ENCODE measurements around the gene BRWD1. TPM values are rescaled to one million over a fixed set of nuclear protein-coding genes. Genes with fewer than 3 reads are reported as not detected.

Gene BRWD1
- total RNA-seq, 1 donor from 2014 or later = 39.0 TPM

DNA sequence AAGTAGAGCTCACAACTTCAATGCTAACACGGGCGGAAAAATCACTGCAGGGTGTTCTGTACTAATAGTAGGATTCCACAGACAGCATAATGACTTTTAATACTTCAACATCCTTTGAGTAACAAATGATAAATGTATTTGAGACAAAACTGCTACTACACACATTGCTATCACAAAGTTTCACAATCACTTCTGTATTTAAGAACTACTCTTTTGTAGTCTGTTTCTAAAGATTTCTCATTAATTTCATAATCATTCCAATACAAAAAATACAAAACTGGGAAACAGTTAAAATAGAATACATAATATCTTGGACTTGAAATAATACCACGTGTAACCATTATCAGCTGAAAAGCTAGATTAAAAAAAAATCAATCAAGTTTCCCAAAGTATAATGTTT is 32.8 kb upstream of the BRWD1 start:
- no peak for DNase-seq
- Histone ChIP-seq H3K36me3 (peaks cover 28% of the 10 kb centered on the region), H3K4me3 (no peak overlapping the region), H3K27me3 (ENCODE audit: low read depth) (no peaks in the 10 kb centered on the region), H3K4me1 (peaks cover 22% of the 10 kb centered on the region), H3K27ac (no peak overlapping the region), H3K9me3 (no peaks in the 10 kb centered on the region)
- intact Hi-C loops (cut with DNase I) = no loop called here
- TF ChIP-seq, protein P1, sequence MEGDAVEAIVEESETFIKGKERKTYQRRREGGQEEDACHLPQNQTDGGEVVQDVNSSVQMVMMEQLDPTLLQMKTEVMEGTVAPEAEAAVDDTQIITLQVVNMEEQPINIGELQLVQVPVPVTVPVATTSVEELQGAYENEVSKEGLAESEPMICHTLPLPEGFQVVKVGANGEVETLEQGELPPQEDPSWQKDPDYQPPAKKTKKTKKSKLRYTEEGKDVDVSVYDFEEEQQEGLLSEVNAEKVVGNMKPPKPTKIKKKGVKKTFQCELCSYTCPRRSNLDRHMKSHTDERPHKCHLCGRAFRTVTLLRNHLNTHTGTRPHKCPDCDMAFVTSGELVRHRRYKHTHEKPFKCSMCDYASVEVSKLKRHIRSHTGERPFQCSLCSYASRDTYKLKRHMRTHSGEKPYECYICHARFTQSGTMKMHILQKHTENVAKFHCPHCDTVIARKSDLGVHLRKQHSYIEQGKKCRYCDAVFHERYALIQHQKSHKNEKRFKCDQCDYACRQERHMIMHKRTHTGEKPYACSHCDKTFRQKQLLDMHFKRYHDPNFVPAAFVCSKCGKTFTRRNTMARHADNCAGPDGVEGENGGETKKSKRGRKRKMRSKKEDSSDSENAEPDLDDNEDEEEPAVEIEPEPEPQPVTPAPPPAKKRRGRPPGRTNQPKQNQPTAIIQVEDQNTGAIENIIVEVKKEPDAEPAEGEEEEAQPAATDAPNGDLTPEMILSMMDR (IDR thresholded peaks at IDR 0.05) = no peak
- no peak for ATAC-seq

DNA sequence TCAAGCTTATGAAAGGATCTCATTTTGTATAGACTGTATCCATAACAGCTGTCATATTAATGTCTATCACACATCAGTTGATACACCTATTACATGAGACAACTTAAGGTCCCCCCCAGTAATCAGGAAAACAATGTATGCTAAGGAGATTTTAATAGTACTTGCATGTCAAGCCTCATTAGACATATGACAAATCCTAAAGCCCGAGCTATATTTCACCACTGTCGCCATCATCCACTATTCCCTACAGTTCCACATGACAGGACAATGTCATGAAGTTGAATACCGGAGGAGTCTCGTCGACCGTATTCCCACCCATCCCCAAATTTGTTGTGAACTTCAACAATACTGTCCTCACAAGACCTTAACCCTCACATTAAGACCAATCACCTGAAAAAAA is 32.0 kb upstream of the BRWD1 start:
- H3K36me3 ChIP-seq = peaks cover 34% of the 10 kb centered on the region
- H3K4me1 ChIP-seq = peaks cover 22% of the 10 kb centered on the region
- H3K27ac ChIP-seq = no peak overlapping the region
- ATAC-seq (no peak), DNase-seq (no peak)
- intact Hi-C loops (cut with DNase I) = no loop called here
- no peaks in the 10 kb centered on the region for H3K27me3 ChIP-seq (ENCODE audit: low read depth)
- no peak overlapping the region for H3K4me3 ChIP-seq
- TF ChIP-seq, protein P1 (IDR thresholded peaks at IDR 0.05) = no peak
- no peaks in the 10 kb centered on the region for H3K9me3 ChIP-seq

DNA sequence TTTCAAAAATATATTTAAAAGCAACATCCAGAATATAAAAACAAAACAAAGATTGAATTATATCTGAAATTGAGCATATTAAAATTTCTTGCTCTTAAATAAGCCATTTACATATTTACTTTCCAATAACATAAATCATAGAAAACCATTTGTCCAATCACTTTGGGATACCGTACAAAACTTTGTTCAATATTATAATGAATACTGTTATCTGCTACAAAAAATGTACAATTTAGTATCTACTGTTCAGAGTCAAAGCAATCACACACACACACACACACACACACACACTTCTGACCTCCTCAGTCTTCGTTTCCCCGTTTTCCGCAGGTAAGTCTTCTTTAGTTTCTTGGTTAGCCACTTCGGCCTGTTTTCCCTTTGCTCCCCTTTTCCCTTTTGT is 31.4 kb upstream of the BRWD1 start:
- ATAC-seq = no peak
- Histone ChIP-seq H3K36me3 (peaks cover 34% of the 10 kb centered on the region), H3K4me1 (peaks cover 22% of the 10 kb centered on the region), H3K9me3 (no peaks in the 10 kb centered on the region), H3K27ac (no peak overlapping the region), H3K4me3 (no peak overlapping the region), H3K27me3 (ENCODE audit: low read depth) (no peaks in the 10 kb centered on the region)
- intact Hi-C loops (cut with DNase I) = no loop called here
- TF ChIP-seq, protein P1 (IDR thresholded peaks at IDR 0.05) = no peak
- no peak for DNase-seq

DNA sequence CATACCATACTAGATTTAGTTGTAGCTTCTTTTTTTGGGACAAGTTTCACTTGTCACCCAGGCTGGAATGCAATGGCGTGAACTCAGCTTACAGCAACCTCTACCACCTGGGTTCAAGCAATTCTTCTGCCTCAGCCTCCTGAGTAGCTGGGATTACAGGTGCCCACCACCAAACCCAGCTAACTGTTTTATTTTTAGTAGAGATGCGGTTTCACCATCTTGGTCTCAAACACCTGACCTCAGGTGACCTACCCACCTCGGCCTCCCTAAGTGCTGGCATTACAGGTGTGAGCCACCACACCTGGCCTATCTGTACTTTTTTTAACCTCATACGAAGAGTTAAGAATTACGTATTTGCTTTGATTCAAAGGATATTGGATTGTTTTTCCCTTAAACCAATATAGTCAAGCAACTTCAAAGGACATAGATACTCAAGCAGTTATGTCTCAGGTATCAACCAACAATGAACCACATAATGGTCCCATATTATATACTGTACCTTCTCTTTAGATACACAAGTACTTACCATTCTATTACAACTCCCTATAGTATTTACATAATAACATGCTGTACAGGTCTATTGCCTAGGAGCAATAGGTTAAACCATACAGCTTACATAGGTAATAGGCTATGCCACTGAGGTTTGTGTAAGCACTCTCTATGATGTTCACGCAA is 28.0 kb upstream of the BRWD1 start:
- H3K27ac ChIP-seq = no peak overlapping the region
- H3K36me3 ChIP-seq = peaks cover 34% of the 10 kb centered on the region
- no peaks in the 10 kb centered on the region for H3K9me3 ChIP-seq
- DNase-seq (no peak), ATAC-seq (no peak)
- H3K27me3 ChIP-seq (ENCODE audit: low read depth) = no peaks in the 10 kb centered on the region
- intact Hi-C loops (cut with DNase I) = no loop called here
- peaks cover 9% of the 10 kb centered on the region for H3K4me1 ChIP-seq
- TF ChIP-seq, protein P1 (IDR thresholded peaks at IDR 0.05) = no peak
- H3K4me3 ChIP-seq = no peak overlapping the region

DNA sequence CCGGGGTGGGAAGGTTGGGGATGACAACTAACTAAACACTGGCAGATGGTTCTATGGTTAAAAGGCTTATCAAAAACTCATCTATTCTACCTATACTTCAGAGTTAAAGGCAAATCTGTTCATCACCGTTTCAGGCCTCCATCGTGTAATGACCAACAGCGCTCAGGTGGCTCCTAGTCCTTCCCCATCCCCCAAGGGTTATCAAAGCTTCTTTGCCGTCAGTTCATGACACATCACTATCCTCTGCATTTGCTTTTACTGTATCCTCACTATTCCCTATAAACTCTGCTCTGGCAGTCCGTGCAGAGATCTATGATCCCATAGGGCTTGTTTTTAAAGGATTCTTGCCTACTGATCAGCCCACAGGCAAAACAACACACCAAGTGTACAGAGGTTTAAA is 27.3 kb upstream of the BRWD1 start:
- peaks cover 2% of the 10 kb centered on the region for H3K4me1 ChIP-seq
- intact Hi-C loops (cut with DNase I) = no loop called here
- ATAC-seq = no peak

More for the DNA sequence above, 27.3 kb upstream of the BRWD1 start:
- TF ChIP-seq, protein P1 (IDR thresholded peaks at IDR 0.05) = no peak
- Histone ChIP-seq H3K27ac (no peak overlapping the region), H3K9me3 (no peaks in the 10 kb centered on the region), H3K4me3 (no peak overlapping the region), H3K36me3 (peaks cover 34% of the 10 kb centered on the region), H3K27me3 (ENCODE audit: low read depth) (no peaks in the 10 kb centered on the region)
- DNase-seq = no peak
